ENCODE measurements around the gene KLHDC8A. TPM values are rescaled to one million over a fixed set of nuclear protein-coding genes. Genes with fewer than 3 reads are reported as not detected.

KLHDC8A gene
- total and polyA plus RNA-seq, 9 of the 15 experiments (the other 6 are each of a cell fraction or from before 2014, with no cell fraction given): 0.01 to 0.54 (median 0.04) TPM; not detected in 6

- no peak overlapping the region for H3K4me3 ChIP-seq
- in situ Hi-C loops (cut with MboI) (no loop called here), intact Hi-C loops (cut with micrococcal nuclease) (no loop called here)
- H3K4me2 ChIP-seq (ENCODE audit: insufficient read depth, low read length): no peak overlapping the region
- no TSS peak for BruUV-seq (replicated peaks)
- H3K9me1 ChIP-seq (ENCODE audit: control insufficient read depth, insufficient read depth, low read length): no peaks in the 10 kb centered on the region
- FAIRE-seq (no peak), DNase-seq (ENCODE audit: extremely low read depth in 1 of 4, low spot score in 3 of 4) (no peak), ATAC-seq (no peak)
- under 1% methylated on average over 10 of the region's 10 CpGs for WGBS (ENCODE audit: insufficient coverage, low coverage, missing lambda C conversion rate)
- no peaks in the 10 kb centered on the region for H3K9me3 ChIP-seq (replicated peaks; ENCODE audit: control insufficient read depth, insufficient read depth, low read depth, low read length)
- H3K27me3 ChIP-seq (ENCODE audit: control insufficient read depth in 2 of 2, insufficient read depth in 2 of 2, low read length in 2 of 2): peaks cover 62 to 67% of the 10 kb centered on the region in 2 experiments
- H3K79me2 ChIP-seq (ENCODE audit: control insufficient read depth, insufficient read depth, low read length): no peaks in the 10 kb centered on the region
- POLR2A ChIA-PET: interaction anchor here (0.6 to 0.8 kb wide), 2 partner anchors 20 to 142 kb away, joined by 3 read pairs; no protein-coding TSS in a partner anchor
- no peak overlapping the region for H3K9ac ChIP-seq (ENCODE audit: insufficient read depth in 1 of 2, low read depth in 2 of 2, low read length in 2 of 2)
- H3K4me1 ChIP-seq (replicated peaks in 1 of 2; ENCODE audit: control insufficient read depth in 2 of 2, insufficient read depth in 2 of 2, low read length in 2 of 2): peaks cover 0 to 2% of the 10 kb centered on the region in 2 experiments; a peak in 1 of 5 replicates
- H2AFZ ChIP-seq (ENCODE audit: low read depth, low read length): no peak overlapping the region
- no peak overlapping the region for H3K27ac ChIP-seq (ENCODE audit: extremely low read depth, low read depth, low read length)
- TF ChIP-seq NR1H2 (CRISPR knock-in tag; IDR thresholded peaks at IDR 0.05): no peak
- peak; percentile 11 for TF ChIP-seq PRDM10 (IDR thresholded peaks at IDR 0.05; ENCODE audit: partially characterized antibody)
- no peak for TF ChIP-seq E2F1 (CRISPR knock-in tag; IDR thresholded peaks at IDR 0.05)
- CTCF ChIA-PET (ENCODE audit: low intra/inter-chr PET ratio): no interaction called here
- H3K36me3 ChIP-seq (ENCODE audit: control insufficient read depth, insufficient read depth, low read length): no peaks in the 10 kb centered on the region
- peaks cover 6% of the 10 kb centered on the region for H4K20me1 ChIP-seq (replicated peaks; ENCODE audit: control insufficient read depth, insufficient read depth, low read length)
Measured at GRCh38 chr1:205374210-205375078, 17.7 kb upstream of the KLHDC8A start.
